Tibial nerve (tissue), 4 donors: ENCODE results near the gene CENPI.

Experiments
- CTCF ChIP-seq, 5 experiments: fragments of 200-600 bp in 3 of 5; fragments of 450-650 bp in 2 of 5; sonication (generic) in 3 of 5; IDR thresholded peaks; one replicate each; pipeline ENCODE4 v1.5.1; 2016 to 2019; ENCODE audit warnings: antibody characterized with exemption in 5 of 5, mild to moderate bottlenecking in 3 of 5, moderate library complexity in 2 of 5
- EP300 ChIP-seq, 2 donors: sonication (generic); formaldehyde crosslinking; IDR thresholded peaks; one replicate each; pipeline ENCODE4 v1.6.1; 2017; ENCODE audit warnings: antibody characterized with exemption in 2 of 2, mild to moderate bottlenecking in 1 of 2
- POLR2A ChIP-seq, 2 donors: fragments of 450-650 bp; IDR thresholded peaks; one replicate each; pipeline ENCODE4 v1.6.1; 2017; ENCODE audit warnings: antibody characterized with exemption in 2 of 2, mild to moderate bottlenecking in 2 of 2, moderate library complexity in 2 of 2

- TF ChIP-seq CTCF (IDR thresholded peaks at IDR 0.05) (no peak), POLR2A (IDR thresholded peaks at IDR 0.05) (no peak), EP300 (IDR thresholded peaks at IDR 0.05) (no peak)
Measured at GRCh38 chrX:101117701-101118100, 19.7 kb downstream of the CENPI start.
